Bone marrow (tissue), 2 donors: ENCODE results near the gene ACADM.
"Not testable (repeated sequence)": the region's sequence is repeated elsewhere in the genome, so short reads cannot be mapped to it uniquely, and the experiment has no call there.

ENCODE experiments used
- DNase-seq, 2 donors: peaks; one replicate each; lab custom pipeline; 2025; lab: John Stamatoyannopoulos, UW

The ACADM gene

GRCh38 chr1:75724472-75725022 lies at the start of gene ACADM:
ACADM (plus strand) TSS chr1:75724709; CDS start chr1:75724788, 79 bp downstream.
- DNase-seq, result peak; percentile 70 to 74

DNA sequence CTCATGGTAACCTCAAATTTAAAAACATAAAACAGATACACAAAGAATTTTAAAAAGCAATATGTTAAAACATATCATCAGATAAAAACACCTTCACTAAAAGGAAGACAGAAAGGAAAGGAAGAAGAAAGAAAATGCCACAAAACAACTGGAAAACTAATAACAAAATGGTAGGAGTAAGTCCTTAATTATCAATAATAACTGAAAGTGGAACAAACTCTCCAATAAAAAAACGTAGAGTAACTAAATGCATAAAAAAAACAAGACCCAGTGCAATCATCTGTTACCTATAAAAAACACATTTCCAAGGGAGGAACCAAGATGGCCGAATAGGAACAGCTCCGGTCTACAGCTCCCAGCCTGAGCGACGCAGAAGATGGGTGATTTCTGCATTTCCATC lies 47.1 kb upstream of the ACADM start:
- no peak for DNase-seq

DNA sequence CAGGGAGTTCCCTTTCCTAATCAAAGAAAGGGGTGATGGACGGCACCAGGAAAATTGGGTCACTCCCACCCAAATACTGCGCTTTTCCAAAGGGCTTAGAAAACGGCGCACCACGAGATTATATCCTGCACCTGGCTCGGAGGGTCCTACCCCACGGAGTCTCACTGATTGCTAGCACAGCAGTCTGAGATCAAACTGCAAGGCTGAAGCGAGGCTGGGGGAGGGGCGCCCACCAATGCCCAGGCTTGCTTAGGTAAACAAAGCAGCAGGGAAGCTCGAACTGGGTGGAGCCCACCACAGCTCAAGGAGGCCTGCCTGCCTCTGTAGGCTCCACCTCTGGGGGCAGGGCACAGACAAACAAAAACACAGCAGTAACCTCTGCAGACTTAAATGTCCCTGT lies 46.5 kb upstream of the ACADM start:
- not testable (repeated sequence) for DNase-seq

DNA sequence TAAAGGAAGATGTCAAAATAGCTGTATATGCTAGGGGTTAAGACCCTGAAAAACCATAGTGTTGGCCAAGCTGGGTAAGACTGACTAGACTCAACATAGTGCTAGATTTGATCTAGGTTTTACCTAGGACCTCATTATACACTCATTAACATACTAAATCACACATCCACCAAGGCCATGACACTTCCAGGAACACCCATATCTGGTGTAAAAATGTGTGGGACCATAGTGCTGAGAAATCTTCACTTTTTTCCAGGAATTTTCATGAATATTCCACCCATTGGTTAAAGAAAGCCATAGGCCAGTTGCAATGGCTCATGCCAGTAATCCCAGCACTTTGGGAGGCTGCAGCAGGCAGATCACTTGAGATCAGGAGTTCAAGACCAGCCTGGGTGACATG lies 34.0 kb upstream of the ACADM start:
- no peak for DNase-seq

- DNase-seq, result no peak
Measured at GRCh38 chr1:75693551-75693950, 31.0 kb upstream of the ACADM start.

GRCh38 chr1:75696000-75696399 lies 28.5 kb upstream of the ACADM start:
- no peak for DNase-seq

DNA sequence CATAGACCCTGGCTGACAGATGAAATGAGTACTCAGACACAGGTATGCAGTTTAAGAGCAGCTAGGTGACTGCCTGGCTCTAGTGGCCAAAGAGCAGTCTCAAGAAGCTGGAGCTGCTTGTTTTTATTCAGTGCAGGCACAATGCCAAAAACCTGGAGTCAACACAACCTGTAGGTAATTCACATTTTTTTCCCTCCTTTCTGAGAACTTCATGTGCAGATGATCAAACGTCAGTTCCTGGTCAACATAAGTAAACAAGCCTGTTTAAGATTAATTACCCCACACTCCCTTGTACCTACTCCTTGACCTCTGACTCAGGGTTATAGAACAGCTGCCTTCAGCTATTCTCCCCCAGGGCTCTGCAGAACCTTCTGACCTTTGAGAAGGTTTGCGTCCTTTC lies 17.3 kb upstream of the ACADM start:
- DNase-seq, result no peak

DNA sequence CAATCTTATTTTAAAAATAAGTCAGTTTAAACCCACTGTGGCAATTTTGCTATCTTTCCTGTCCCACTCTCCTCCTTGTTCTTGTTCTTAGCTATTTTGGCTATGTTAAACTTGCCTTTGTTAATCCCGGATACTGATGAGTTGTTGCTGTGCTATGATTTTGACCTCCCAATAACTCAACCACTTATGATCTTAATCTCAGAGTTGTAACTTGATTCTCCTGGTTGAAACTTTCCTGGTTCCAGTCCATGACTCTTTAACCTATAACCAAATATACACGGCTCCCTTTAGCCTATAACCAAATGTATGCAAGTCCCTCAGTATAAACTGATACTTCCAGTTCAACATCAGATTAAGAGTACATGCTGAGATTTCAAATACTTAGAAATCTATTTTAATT lies 15.6 kb upstream of the ACADM start:
- no peak for DNase-seq

DNA sequence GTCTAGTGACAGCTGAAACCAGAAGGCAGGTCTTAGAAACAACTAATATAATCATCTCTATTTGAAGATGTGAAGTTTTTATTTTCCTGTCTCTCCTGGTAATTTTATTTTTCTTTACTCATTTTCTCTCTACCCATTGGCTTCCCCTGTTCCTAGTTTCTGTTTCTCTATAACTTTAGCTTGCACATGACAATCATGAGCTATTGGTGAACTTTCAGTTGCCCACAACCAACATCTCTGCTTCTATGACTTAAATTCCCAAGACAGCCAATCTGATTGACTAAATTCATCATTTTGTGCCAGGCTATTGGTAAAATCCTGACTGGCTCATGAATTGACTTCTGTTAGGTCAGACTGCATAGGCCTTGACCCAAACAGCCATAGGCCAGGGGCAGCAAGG lies 13.7 kb upstream of the ACADM start:
- no peak for DNase-seq

- DNase-seq, result no peak
Measured at GRCh38 chr1:75711846-75712245, 12.7 kb upstream of the ACADM start.

GRCh38 chr1:75712306-75712705 lies 12.2 kb upstream of the ACADM start:
- DNase-seq, result no peak

DNA sequence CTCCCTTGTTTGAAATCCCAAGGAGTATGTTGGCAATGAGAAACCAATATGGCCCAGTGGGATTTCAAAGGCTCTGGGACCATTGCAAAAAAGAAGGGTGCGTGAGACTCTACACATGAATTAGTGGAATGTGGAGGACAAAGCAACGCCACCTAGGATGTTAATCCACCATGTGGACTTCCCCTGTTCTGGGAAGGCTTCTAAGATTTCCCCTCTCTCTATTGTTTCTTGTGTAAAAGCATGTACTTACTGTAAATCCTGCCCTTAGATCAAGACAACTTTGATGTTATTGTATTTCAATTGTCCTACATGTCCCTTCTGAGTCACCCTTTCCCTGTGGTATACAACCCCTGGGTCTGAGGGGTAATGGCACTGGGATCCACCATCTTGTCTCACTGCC lies 4.7 kb upstream of the ACADM start:
- DNase-seq, result no peak

- no peak for DNase-seq
Measured at GRCh38 chr1:75720325-75720724, 4.2 kb upstream of the ACADM start.

DNA sequence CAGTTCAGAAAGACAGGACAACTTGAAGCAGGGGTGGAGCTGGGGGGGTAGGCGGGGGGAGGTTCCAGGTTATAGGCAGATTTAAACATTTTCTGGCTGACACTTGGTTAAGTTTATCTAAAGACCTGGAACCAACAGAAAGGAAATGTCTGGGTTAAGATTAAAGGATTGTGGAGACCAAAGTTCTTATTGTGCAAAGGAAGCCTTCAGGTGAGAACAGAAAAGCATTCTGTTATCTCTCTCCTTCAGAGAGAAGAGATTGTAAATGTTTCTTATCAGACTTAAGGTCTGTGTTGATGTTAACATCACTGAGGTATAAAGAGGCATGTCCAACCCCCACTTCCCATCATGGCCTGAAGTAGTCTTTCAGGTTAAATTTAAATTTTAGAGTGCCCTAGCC lies 3.7 kb upstream of the ACADM start:
- DNase-seq, result no peak

DNA sequence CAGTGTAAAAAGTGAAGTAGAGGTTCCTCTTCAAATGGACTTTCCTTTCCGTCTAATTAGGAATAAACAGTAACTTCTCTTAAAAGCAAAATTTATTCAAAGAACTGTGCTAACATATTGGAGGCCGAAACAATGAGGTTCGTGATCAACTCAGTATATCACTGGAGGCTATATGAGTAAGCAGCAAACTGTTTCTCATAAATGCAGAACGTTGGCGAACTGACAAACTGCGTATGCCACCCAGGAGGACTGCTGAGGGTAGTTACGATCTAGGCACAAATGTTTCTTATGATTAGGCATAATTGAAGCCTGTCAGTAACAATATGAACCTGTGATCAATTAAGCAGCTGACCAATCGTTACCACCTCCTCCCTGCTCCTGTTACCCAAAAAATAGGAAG lies 2.3 kb upstream of the ACADM start:
- not testable (repeated sequence) for DNase-seq

DNA sequence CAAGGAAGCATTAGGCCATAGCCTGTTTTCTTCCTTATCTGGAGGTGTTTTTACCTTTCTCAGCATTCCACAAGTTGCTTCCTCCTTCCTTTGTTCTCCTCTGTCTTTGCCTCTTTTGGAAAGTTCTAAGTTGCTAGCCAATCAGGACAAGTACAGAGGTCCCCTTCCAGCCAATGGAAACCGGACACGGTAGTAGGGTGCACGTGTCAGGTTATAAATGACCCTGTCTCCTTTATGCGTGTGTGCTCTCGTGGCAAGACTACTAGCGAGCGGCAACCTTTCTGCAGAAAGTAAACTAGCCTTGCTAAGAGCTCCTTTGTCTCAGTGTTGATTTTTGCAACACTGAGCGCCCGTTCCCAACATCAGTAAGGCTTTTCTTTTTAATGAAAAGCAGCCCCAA lies 1.5 kb upstream of the ACADM start:
- DNase-seq, result no peak

- peak in 1 of 2 donors; percentile 45 for DNase-seq
Measured at GRCh38 chr1:75723989-75724471, 479 bp upstream of the ACADM start.

- DNase-seq, result no peak
Measured at GRCh38 chr1:75725266-75725665, 757 bp downstream of the ACADM start.

- DNase-seq, result no peak
Measured at GRCh38 chr1:75725861-75726361, 1.4 kb downstream of the ACADM start.

DNA sequence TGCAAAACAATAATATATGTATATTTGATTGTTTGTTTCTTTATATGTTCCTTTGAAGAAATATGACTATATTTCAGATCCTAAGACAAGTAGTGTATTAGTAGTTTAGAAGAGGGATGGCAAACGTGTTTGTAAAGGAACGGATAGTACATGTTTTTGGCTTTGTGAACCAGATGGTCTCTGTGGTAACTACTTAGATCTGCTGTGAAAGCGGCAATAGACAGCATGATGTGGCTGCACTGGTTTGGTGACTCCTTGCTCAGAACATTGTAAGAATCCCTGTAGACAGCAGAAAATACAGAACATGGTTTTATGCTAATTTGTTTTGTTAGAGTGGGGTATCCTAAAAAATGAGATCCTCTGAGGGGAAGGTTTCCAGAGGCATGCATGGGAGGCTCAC lies 3.1 kb downstream of the ACADM start:
- no peak for DNase-seq

DNA sequence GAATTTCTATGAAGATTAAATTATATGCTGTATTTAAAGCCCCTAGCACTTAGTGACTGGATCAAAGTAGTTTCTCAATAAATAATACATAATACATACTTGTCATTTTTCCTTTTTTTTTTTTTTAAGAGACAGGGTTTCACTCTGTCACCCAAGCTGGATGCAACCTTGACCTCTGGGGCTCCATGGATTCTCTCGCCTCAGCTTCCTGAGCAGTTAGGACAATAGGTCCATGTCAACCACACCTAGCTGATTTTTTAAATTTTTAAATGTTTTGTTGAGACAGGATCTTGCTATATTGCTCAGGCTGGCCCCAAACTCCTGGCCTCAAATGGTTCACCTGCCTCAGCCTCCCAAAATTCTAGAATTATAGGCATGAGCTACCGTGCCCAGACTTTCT lies 5.9 kb downstream of the ACADM start:
- DNase-seq, result no peak

- DNase-seq, result no peak
Measured at GRCh38 chr1:75731881-75732280, 7.4 kb downstream of the ACADM start.

DNA sequence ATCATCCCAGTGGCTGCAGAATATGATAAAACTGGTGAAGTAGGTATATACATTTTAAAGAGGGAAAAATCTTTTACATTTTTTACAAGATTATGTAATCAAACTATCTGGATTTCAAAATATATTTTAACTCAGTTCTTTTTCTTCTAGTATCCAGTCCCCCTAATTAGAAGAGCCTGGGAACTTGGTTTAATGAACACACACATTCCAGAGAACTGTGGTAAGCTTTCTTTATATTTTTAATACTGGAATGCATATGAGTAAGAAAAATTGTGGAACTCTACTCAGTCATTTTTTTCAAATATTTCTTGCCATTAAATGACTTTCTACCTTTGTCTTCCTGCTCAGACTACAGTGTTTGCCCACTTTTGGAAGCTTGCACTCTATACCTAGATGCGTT lies 8.2 kb downstream of the ACADM start:
- DNase-seq, result no peak

DNA sequence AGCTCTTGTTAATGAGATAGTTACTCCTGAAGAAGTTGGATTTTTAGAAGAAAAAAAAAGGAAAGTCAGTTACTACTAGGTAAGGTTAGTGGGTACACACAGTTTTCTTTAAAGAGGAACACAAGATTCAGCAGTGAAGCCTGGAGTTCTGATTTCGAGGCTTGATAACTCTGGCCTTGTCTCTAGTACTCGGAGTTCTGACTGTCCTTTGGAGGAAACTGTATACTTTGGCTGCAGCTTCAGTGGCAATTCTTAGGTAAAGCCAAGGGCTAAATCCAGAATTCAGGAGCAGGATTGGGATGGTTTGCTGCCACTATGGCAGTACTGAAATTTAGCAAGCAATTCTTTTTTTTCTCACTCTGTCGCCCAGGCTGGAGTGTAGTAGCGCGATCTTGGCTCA lies 9.2 kb downstream of the ACADM start:
- no peak for DNase-seq
